Endothelial cell of hepatic sinusoid (primary cell): ENCODE measurements around the gene GNAI3.

Experiments
- in situ Hi-C: cut with HindIII; loops from 2 replicates; pipeline ENCODE4 v1.10.0; 2017; ENCODE audit warnings: low sequenced_read_pairs

Gene GNAI3

GRCh38 chr1:109632671-109633346 is 84.4 kb downstream of the GNAI3 start:
- in situ Hi-C loops: no loop called here

GRCh38 chr1:109634292-109634691 is 85.9 kb downstream of the GNAI3 start:
- in situ Hi-C loops: no loop called here

GRCh38 chr1:109634771-109635750 is 86.6 kb downstream of the GNAI3 start:
- in situ Hi-C loops: no loop called here

GRCh38 chr1:109635862-109636200 is 87.4 kb downstream of the GNAI3 start:
- in situ Hi-C loops: no loop called here

GRCh38 chr1:109636201-109636952 is 88.0 kb downstream of the GNAI3 start:
- in situ Hi-C loops: no loop called here

- in situ Hi-C loops: no loop called here
Observed at GRCh38 chr1:109637446-109637845, 89.0 kb downstream of the GNAI3 start.

GRCh38 chr1:109639063-109639840 is 90.8 kb downstream of the GNAI3 start:
- in situ Hi-C loops: no loop called here

GRCh38 chr1:109639841-109640184 is 91.4 kb downstream of the GNAI3 start:
- in situ Hi-C loops: loop anchor here (5.0 kb wide), 1 partner anchor 103 kb away; the partner anchor contains the start of gene GPR61

- in situ Hi-C loops: loop anchor here (5.0 kb wide), 1 partner anchor 103 kb away; the partner anchor contains the start of gene GPR61
Observed at GRCh38 chr1:109640285-109640865, 92.0 kb downstream of the GNAI3 start.

- in situ Hi-C loops: loop anchor here (5.0 kb wide), 1 partner anchor 104 kb away; the partner anchor contains the start of gene GPR61
Observed at GRCh38 chr1:109641078-109641740, 92.8 kb downstream of the GNAI3 start.

GRCh38 chr1:109641861-109642260 is 93.4 kb downstream of the GNAI3 start:
- in situ Hi-C loops: loop anchor here (5.0 kb wide), 1 partner anchor 105 kb away; the partner anchor contains the start of gene GPR61

- in situ Hi-C loops: loop anchor here (5.0 kb wide), 1 partner anchor 105 kb away; the partner anchor contains the start of gene GPR61
Observed at GRCh38 chr1:109642626-109643025, 94.2 kb downstream of the GNAI3 start.

- in situ Hi-C loops: loop anchor here (5.0 kb wide), 1 partner anchor 106 kb away; the partner anchor contains the start of gene GPR61
Observed at GRCh38 chr1:109643385-109644230, 95.2 kb downstream of the GNAI3 start.

- in situ Hi-C loops: loop anchor here (5.0 kb wide), 2 partner anchors 83 to 107 kb away; partner anchors contain the start of gene GPR61
Observed at GRCh38 chr1:109644670-109645069, 96.3 kb downstream of the GNAI3 start.

- in situ Hi-C loops: loop anchor here (5.0 kb wide), 1 partner anchor 78 kb away; no protein-coding TSS in a partner anchor
Observed at GRCh38 chr1:109649491-109649914, 101.1 kb downstream of the GNAI3 start.

GRCh38 chr1:109650609-109651008 is 102.2 kb downstream of the GNAI3 start:
- in situ Hi-C loops: no loop called here

GRCh38 chr1:109652402-109652801 is 104.0 kb downstream of the GNAI3 start:
- in situ Hi-C loops: no loop called here

GRCh38 chr1:109653306-109653705 is 104.9 kb downstream of the GNAI3 start:
- in situ Hi-C loops: no loop called here
